Spleen (tissue), 11 donors: ENCODE measurements around the gene HHIP. TPM values are rescaled to one million over a fixed set of nuclear protein-coding genes. Genes with fewer than 3 reads are reported as not detected.

Experiments used
- DNase-seq: peaks from one replicate; pipeline ENCODE4 v3.0.0-alpha.2; 2020
- H3K27ac ChIP-seq, 8 donors: fragments of 200-600 bp; sonication (generic) in 7 of 8; 1 replicate in 4 of 8; 2 replicates in 4 of 8; pipeline versions ENCODE4 v1.5.0 to v1.8.0; 2016 to 2021; ENCODE audit warnings: inconsistent platforms in 4 of 8, mild to moderate bottlenecking in 4 of 8, moderate library complexity in 1 of 8
- H3K27me3 ChIP-seq, 7 donors: fragments of 200-600 bp; sonication (generic) in 6 of 7; replicated peaks in 1 of 7; 1 replicate in 4 of 7; 2 replicates in 3 of 7; pipeline versions ENCODE4 v1.5.0 to v1.8.0; 2016 to 2021; ENCODE audit warnings: inconsistent platforms in 3 of 7, mild to moderate bottlenecking in 1 of 7
- H3K36me3 ChIP-seq, 6 donors: fragments of 200-600 bp; sonication (generic) in 5 of 6; 1 replicate in 4 of 6; 2 replicates in 2 of 6; pipeline versions ENCODE4 v1.5.0 to v1.8.0; 2016 to 2021; ENCODE audit warnings: inconsistent platforms in 2 of 6
- H3K4me1 ChIP-seq, 6 donors: fragments of 200-600 bp; sonication (generic) in 5 of 6; 1 replicate in 3 of 6; 2 replicates in 3 of 6; pipeline versions ENCODE4 v1.5.0 to v1.8.0; 2016 to 2021; ENCODE audit warnings: inconsistent platforms in 3 of 6
- H3K4me3 ChIP-seq, 8 donors: fragments of 200-600 bp; sonication (generic) in 7 of 8; 1 replicate in 4 of 8; 2 replicates in 4 of 8; pipeline versions ENCODE4 v1.5.0 to v1.8.0; 2016 to 2021; ENCODE audit warnings: inconsistent platforms in 4 of 8, mild to moderate bottlenecking in 4 of 8, moderate library complexity in 2 of 8
- H3K9me3 ChIP-seq, 8 donors: fragments of 200-600 bp; sonication (generic) in 7 of 8; 1 replicate in 4 of 8; 2 replicates in 4 of 8; pipeline versions ENCODE4 v1.5.0 to v1.8.0; 2016 to 2021; ENCODE audit warnings: inconsistent platforms in 4 of 8
- CTCF ChIP-seq, 11 experiments: fragments of 200-600 bp in 7 of 11; fragments of 450-650 bp in 4 of 11; sonication (generic) in 4 of 11; IDR thresholded peaks in 8 of 11; conservative IDR thresholded peaks in 3 of 11; 1 replicate in 7 of 11; 2 replicates in 4 of 11; pipeline versions ENCODE4 v1.4.0 to v1.8.0; 2016 to 2021; ENCODE audit warnings: antibody characterized with exemption in 11 of 11, inconsistent platforms in 4 of 11, mild to moderate bottlenecking in 1 of 11
- POLR2A ChIP-seq, 3 donors: fragments of 450-650 bp; IDR thresholded peaks; one replicate each; pipeline ENCODE4 v1.5.1; 2017; ENCODE audit warnings: antibody characterized with exemption in 3 of 3, mild to moderate bottlenecking in 1 of 3
- POLR2AphosphoS5 ChIP-seq, 3 donors: sonication (generic); formaldehyde crosslinking; IDR thresholded peaks; one replicate each; pipeline ENCODE4 v1.5.1; 2017; ENCODE audit warnings: antibody characterized with exemption in 3 of 3
- WGBS, 5 donors: extraction: QIAGEN DNeasy Blood & Tissue Kit in 3 of 5; methylation state at CpG; one replicate each; pipeline versions ENCODE4 v1.1.5 to v1.1.7; 2013 to 2018; 5-methylcytosine and 5-hydroxymethylcytosine counted together
- intact Hi-C: fragments of 100-400 bp; cut with DNase I; formaldehyde crosslinking; loops from one replicate; pipeline ENCODE4 v1.15.0; 2023; ENCODE audit warnings: low total_unique reads
- polyA plus RNA-seq, 3 donors: library from polyadenylated mRNA; stranded (reverse); fragments of 200-250 nt; gene quantifications; one replicate each; pipeline ENCODE4 v1.2.1, GENCODE V29; 2013
- total RNA-seq, 7 donors: library from RNA; depleted of rRNA in 3 of 7; stranded (reverse); fragments of >200 nt in 3 of 7; fragmentation: NEBNext Ultra II Directional in 4 of 7; extraction: Animal tissue kit (Norgen Biotek cat#: 25700) in 4 of 7; gene quantifications; one replicate each; pipeline versions ENCODE4 v1.1.0 to v1.2.1, GENCODE V29; 2016 to 2021
- donor health status: healthy with polysubstance abuse.
- donor health status: DM: no; HTN: no; CAD: no; lungs with moderate emphysema.
- donor health status: DM: no; HTN: no; CAD: no.
- donor health status: Bipolar disorder and iron deficiency.
- donor health status: healthy.
- donor health status: DM: no; HTN: no; CAD: no.
- donor health status: DM: yes; HTN: yes; CAD: no.

HHIP gene
- total and polyA plus RNA-seq, 10 donors, result not detected

DNA sequence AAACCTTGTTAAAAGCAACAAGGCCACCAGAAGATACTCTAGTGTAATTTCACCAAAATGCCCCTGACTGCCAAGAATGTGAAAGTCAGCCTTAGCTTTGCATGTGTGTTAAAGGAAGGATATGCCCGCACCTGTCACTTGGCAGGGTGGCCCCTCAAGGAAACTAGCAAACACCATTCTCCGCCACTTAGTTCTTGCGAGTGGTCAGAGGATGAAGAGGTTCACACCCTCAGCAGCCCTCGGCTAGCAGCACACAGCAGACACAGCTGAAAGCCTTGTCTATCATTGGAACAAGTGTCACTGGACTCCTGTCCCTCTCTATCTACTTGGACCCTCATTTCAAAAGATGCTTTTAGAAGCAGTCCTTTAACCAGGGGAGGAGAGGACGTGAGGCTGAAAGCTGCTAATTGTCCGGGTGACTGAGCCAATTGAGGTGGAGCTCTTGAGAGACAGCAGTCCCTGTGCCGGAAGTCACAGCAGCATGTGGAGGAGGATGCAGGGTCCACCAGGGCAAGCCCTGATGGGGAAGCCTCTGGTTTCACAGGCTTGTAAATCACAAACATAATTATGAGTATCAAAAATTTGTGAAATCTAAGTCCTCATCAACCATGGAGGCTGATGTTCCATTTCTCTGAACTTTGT lies 18.0 kb downstream of the HHIP start:
- no peaks in the 10 kb centered on the region for H3K36me3 ChIP-seq
- no peaks in the 10 kb centered on the region for H3K4me1 ChIP-seq
- TF ChIP-seq POLR2A (IDR thresholded peaks at IDR 0.05) (no peak), CTCF (IDR thresholded peaks at IDR 0.05 in 8 of 11, conservative IDR thresholded peaks at IDR 0.05 in 3 of 11) (no peak), POLR2AphosphoS5 (IDR thresholded peaks at IDR 0.05) (no peak)
- H3K27ac ChIP-seq, result no peak overlapping the region
- H3K4me3 ChIP-seq, result no peak overlapping the region
- WGBS, 5 donors, result 48 to 64% (median 61%) methylated on average over 7 of the region's 7 CpGs
- no peak for DNase-seq
- no peaks in the 10 kb centered on the region for H3K9me3 ChIP-seq
- H3K27me3 ChIP-seq, result no peaks in the 10 kb centered on the region
- intact Hi-C loops, result no loop called here

DNA sequence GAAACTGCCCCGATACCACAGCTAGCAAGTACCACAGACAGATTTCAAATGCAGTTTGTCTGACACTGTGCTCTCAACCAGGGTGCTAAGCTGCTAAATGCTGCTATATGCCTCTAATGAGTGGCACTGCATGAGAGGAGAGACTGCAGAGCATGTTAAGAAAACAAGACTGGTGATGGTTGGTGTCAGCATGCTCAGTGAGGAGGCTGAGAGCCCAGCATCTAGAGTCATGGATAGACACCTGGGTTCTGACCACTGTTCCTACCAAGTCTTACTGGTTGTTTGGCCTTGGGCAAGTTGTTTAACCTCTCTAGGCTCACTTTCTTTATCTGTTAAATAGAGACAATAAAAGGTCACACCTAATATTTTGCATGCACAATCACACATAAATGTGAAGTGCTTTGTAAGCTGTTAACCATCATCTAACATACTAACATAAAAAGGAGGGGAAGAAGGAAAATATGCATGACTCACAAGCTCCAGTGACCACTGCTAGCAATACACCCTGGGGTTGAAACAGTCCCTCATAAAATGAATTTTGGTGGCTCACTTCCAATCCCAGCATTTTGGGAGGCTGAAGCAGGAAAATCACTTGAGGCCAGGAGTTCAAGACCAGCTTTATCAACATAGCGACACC lies 20.7 kb downstream of the HHIP start:
- H3K27me3 ChIP-seq, result no peaks in the 10 kb centered on the region
- 85 to 97% (median 90%) methylated on average over 2 of the region's 2 CpGs for WGBS, 5 donors
- TF ChIP-seq CTCF (IDR thresholded peaks at IDR 0.05 in 8 of 11, conservative IDR thresholded peaks at IDR 0.05 in 3 of 11), result no peak
- TF ChIP-seq POLR2A (IDR thresholded peaks at IDR 0.05), result no peak
- no peak for TF ChIP-seq POLR2AphosphoS5 (IDR thresholded peaks at IDR 0.05)
- no peaks in the 10 kb centered on the region for H3K9me3 ChIP-seq
- no peaks in the 10 kb centered on the region for H3K4me1 ChIP-seq
- DNase-seq, result no peak
- H3K27ac ChIP-seq, result no peak overlapping the region
- no peaks in the 10 kb centered on the region for H3K36me3 ChIP-seq
- intact Hi-C loops, result no loop called here
- no peak overlapping the region for H3K4me3 ChIP-seq

DNA sequence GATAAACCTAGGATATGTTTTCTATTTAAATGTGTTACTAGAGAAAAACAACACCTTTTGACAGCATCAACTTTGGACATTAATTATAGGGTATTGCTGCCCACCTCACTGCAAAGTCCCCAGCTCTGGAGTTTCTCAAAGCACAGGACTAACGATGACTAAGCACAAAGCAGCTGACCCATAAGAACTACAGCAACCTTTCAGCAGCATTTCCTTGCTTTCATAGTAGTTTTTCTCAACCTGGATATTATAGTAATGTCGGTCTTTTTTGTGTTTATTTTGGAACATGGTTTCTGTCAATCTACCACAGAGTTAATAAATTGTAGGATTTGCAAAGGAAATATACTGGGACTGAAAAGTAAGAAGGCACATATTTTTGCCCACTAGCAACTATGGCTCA lies 21.5 kb downstream of the HHIP start:
- Histone ChIP-seq H3K4me1 (no peaks in the 10 kb centered on the region), H3K4me3 (no peak overlapping the region), H3K27me3 (no peaks in the 10 kb centered on the region), H3K9me3 (no peaks in the 10 kb centered on the region), H3K36me3 (no peaks in the 10 kb centered on the region), H3K27ac (no peak overlapping the region)
- TF ChIP-seq POLR2A (IDR thresholded peaks at IDR 0.05), result no peak
- TF ChIP-seq POLR2AphosphoS5 (IDR thresholded peaks at IDR 0.05), result no peak
- TF ChIP-seq CTCF (IDR thresholded peaks at IDR 0.05 in 8 of 11, conservative IDR thresholded peaks at IDR 0.05 in 3 of 11), result no peak
- WGBS, 5 donors, result 77 to 83% (median 78%) methylated on average over 2 of the region's 2 CpGs
- DNase-seq, result no peak
- intact Hi-C loops, result no loop called here

DNA sequence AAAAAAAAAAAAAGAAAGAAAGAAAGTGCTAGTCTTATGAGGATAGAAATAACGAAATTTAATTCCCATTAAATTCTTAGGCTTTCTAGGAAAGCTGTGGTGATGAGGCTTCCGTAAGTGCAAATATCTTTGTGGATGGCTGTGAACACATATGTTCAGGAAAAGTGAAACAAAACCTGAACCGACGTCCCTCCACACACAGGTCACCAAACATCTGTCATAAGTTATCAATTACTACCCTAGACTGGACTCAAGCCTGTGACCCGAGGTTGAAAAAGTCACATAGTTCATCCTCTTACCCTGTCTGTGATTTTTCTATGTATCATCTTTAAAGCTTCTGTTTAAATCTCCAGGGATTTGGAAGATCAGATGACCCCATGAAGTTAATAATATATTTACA lies 24.8 kb downstream of the HHIP start:
- no peaks in the 10 kb centered on the region for H3K4me1 ChIP-seq
- TF ChIP-seq POLR2A (IDR thresholded peaks at IDR 0.05) (no peak), CTCF (IDR thresholded peaks at IDR 0.05 in 8 of 11, conservative IDR thresholded peaks at IDR 0.05 in 3 of 11) (no peak), POLR2AphosphoS5 (IDR thresholded peaks at IDR 0.05) (no peak)
- H3K4me3 ChIP-seq, result no peak overlapping the region
- intact Hi-C loops, result no loop called here
- DNase-seq, result no peak
- H3K27me3 ChIP-seq, result no peaks in the 10 kb centered on the region
- WGBS, 5 donors, result 62 to 78% (median 74%) methylated on average over 5 of the region's 5 CpGs
- no peak overlapping the region for H3K27ac ChIP-seq
- no peaks in the 10 kb centered on the region for H3K9me3 ChIP-seq
- H3K36me3 ChIP-seq, result no peaks in the 10 kb centered on the region
